ENCODE results near the gene EPHB2. TPM values are rescaled to one million over a fixed set of nuclear protein-coding genes. Genes with fewer than 3 reads are reported as not detected.

Gene EPHB2
- polyA plus RNA-seq, 1 donor from 2014 or later, result 22.8 TPM

DNA sequence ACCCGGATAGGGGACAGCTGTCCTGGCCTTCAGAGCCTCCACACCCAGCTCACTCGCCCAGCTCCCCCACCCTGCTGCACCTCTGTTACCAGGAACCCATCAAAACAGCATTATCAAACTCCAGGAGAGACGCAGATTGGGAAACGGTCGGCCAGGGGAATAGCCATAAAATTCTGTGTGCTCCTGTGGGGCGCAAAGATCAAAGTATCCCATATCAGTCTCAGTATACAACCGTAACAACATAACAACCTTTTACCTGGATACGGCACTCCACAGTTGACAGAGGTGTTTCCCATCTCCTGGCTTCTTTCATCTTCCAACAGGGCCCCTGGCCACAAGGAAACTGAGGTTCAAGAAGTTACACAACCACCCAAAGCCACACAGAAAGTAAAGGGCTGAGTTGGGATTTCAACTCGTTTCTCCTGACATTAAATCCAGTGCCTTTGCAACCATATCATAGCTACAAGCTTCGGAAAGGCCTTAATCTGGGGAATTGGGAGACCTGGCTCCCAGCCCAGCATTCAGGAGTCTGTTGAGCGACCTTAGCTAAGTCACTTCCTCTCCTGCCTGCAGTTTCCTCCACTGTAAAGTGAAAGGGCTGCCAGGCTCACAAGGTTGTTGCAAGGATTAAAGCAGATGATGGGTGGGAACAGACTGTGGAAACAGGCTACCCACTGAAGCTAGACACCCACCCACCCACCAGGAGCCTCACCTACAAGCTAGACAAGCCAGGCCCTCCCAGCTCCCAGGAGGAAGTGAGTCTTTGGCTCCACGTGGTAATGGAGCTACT, 8.1 kb upstream of the EPHB2 start:
- H3K4me2 ChIP-seq (ENCODE audit: low read length), result no peak overlapping the region
- no peaks in the 10 kb centered on the region for H3K27me3 ChIP-seq (ENCODE audit: insufficient read depth, low read depth, low read length)
- no peaks in the 10 kb centered on the region for H4K20me1 ChIP-seq (ENCODE audit: insufficient read depth)
- TF ChIP-seq EP300 (conservative IDR thresholded peaks at IDR 0.05; ENCODE audit: poor library complexity, severe bottlenecking) (no peak), EZH2 (IDR thresholded peaks at IDR 0.05; ENCODE audit: borderline replicate concordance, insufficient read depth, low read length, poor library complexity, severe bottlenecking) (no peak)
- TF ChIP-seq, protein P1, sequence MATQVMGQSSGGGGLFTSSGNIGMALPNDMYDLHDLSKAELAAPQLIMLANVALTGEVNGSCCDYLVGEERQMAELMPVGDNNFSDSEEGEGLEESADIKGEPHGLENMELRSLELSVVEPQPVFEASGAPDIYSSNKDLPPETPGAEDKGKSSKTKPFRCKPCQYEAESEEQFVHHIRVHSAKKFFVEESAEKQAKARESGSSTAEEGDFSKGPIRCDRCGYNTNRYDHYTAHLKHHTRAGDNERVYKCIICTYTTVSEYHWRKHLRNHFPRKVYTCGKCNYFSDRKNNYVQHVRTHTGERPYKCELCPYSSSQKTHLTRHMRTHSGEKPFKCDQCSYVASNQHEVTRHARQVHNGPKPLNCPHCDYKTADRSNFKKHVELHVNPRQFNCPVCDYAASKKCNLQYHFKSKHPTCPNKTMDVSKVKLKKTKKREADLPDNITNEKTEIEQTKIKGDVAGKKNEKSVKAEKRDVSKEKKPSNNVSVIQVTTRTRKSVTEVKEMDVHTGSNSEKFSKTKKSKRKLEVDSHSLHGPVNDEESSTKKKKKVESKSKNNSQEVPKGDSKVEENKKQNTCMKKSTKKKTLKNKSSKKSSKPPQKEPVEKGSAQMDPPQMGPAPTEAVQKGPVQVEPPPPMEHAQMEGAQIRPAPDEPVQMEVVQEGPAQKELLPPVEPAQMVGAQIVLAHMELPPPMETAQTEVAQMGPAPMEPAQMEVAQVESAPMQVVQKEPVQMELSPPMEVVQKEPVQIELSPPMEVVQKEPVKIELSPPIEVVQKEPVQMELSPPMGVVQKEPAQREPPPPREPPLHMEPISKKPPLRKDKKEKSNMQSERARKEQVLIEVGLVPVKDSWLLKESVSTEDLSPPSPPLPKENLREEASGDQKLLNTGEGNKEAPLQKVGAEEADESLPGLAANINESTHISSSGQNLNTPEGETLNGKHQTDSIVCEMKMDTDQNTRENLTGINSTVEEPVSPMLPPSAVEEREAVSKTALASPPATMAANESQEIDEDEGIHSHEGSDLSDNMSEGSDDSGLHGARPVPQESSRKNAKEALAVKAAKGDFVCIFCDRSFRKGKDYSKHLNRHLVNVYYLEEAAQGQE (IDR thresholded peaks at IDR 0.05; ENCODE audit: borderline replicate concordance), result no peak
- no peaks in the 10 kb centered on the region for H3K9me2 ChIP-seq (ENCODE audit: insufficient read depth, low read length)
- H3K79me2 ChIP-seq (replicated peaks; ENCODE audit: insufficient read depth, low read length), result no peaks in the 10 kb centered on the region
- H3K9ac ChIP-seq (ENCODE audit: low read length), result no peak overlapping the region
- H3K36me3 ChIP-seq (ENCODE audit: insufficient read depth, low read length), result no peaks in the 10 kb centered on the region
- no peak overlapping the region for H2AFZ ChIP-seq (ENCODE audit: low read depth, low read length)
- no peak overlapping the region for H3K4me3 ChIP-seq (ENCODE audit: low read length)
- no peak overlapping the region for H3K27ac ChIP-seq (ENCODE audit: low read length)
- H3K9me3 ChIP-seq (ENCODE audit: low read length), result no peaks in the 10 kb centered on the region
- H3F3A ChIP-seq (ENCODE audit: insufficient read depth, low read length, poor library complexity, severe bottlenecking), result no peaks in the 10 kb centered on the region

DNA sequence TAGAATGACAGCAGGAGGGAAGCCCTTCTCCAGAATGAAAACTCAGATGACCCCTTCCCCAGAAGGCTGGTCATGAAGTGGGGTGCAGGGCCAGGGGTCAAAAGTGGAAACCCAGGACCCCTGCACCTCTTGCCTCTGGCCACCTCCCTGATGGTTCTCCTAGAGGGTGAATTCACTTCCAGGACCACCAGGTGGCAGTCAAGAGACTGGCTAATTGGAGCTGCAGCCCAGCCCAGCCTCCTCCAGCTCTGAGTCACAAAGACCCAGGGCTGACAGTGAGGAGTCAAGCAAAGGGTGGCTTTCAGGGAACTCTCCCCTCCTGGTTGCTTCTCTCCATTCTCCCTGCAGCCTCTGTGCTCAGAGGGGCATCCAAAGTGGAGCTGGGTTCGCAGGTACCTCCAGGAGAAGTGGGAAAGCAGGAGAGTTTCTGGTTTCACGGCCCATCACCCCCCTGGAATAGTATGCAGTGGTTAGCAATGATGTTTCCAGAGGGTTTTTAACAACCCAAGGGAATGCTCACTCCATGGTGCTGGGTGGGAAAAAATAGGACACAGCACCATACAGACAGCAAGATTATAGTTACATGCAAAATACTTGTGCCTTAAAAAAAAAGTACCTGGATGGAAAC, 6.1 kb upstream of the EPHB2 start:
- Histone ChIP-seq H3K27ac (ENCODE audit: low read length) (no peak overlapping the region), H3K9ac (ENCODE audit: low read length) (no peak overlapping the region), H3K27me3 (ENCODE audit: insufficient read depth, low read depth, low read length) (no peaks in the 10 kb centered on the region), H4K20me1 (ENCODE audit: insufficient read depth) (no peaks in the 10 kb centered on the region), H3F3A (ENCODE audit: insufficient read depth, low read length, poor library complexity, severe bottlenecking) (no peaks in the 10 kb centered on the region), H3K4me3 (ENCODE audit: low read length) (no peak overlapping the region), H3K9me2 (ENCODE audit: insufficient read depth, low read length) (no peaks in the 10 kb centered on the region), H3K9me3 (ENCODE audit: low read length) (no peaks in the 10 kb centered on the region), H3K36me3 (ENCODE audit: insufficient read depth, low read length) (no peaks in the 10 kb centered on the region), H3K4me2 (ENCODE audit: low read length) (no peak overlapping the region), H2AFZ (ENCODE audit: low read depth, low read length) (peak overlapping the region; percentile 10), H3K79me2 (replicated peaks; ENCODE audit: insufficient read depth, low read length) (peaks cover 2% of the 10 kb centered on the region)
- TF ChIP-seq EP300 (conservative IDR thresholded peaks at IDR 0.05; ENCODE audit: poor library complexity, severe bottlenecking) (no peak), SMC3 (conservative IDR thresholded peaks at IDR 0.05; ENCODE audit: poor library complexity) (peak; percentile 93), RAD21 (conservative IDR thresholded peaks at IDR 0.05) (peak; percentile 82), POLR2AphosphoS5 (IDR thresholded peaks at IDR 0.05) (no peak), EZH2 (IDR thresholded peaks at IDR 0.05; ENCODE audit: borderline replicate concordance, insufficient read depth, low read length, poor library complexity, severe bottlenecking) (no peak)
- TF ChIP-seq, protein P2, sequence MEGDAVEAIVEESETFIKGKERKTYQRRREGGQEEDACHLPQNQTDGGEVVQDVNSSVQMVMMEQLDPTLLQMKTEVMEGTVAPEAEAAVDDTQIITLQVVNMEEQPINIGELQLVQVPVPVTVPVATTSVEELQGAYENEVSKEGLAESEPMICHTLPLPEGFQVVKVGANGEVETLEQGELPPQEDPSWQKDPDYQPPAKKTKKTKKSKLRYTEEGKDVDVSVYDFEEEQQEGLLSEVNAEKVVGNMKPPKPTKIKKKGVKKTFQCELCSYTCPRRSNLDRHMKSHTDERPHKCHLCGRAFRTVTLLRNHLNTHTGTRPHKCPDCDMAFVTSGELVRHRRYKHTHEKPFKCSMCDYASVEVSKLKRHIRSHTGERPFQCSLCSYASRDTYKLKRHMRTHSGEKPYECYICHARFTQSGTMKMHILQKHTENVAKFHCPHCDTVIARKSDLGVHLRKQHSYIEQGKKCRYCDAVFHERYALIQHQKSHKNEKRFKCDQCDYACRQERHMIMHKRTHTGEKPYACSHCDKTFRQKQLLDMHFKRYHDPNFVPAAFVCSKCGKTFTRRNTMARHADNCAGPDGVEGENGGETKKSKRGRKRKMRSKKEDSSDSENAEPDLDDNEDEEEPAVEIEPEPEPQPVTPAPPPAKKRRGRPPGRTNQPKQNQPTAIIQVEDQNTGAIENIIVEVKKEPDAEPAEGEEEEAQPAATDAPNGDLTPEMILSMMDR (IDR thresholded peaks at IDR 0.05; ENCODE audit: poor library complexity, severe bottlenecking), result peak; percentile 90
- TF ChIP-seq, protein P1 (IDR thresholded peaks at IDR 0.05; ENCODE audit: borderline replicate concordance), result peak; percentile 22
